ENCODE results near the gene ZNF275. TPM values are rescaled to one million over a fixed set of nuclear protein-coding genes. Genes with fewer than 3 reads are reported as not detected.

The ZNF275 gene
- total and polyA plus RNA-seq, 2 of the 4 experiments (the other 2 are of a cell fraction): 6.6 to 9.7 TPM

DNA sequence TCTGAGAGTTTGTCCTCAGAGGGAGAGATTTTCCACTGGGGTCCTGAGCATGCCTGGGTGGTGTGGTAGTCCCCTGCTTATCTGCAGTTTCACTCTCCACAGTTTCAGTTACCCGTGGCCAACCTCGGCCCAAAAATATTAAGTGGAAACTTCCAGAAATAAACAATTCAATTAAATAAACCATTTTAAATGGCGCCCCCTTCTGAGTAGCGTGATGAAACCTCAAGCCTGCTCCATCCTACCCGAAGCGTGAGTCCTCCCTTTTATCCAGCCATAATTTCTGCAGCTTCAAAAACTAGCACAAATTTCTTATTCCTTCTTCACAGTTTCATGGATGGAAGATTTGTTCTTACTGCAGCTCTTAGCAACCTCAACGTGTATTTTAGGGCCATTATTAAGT, 40.5 kb downstream of the ZNF275 start:
- Histone ChIP-seq H4K5ac (ENCODE audit: low read depth, low read length) (no peak overlapping the region), H3K79me1 (ENCODE audit: low read depth in 1 of 2, low read length in 2 of 2) (no peaks in the 10 kb centered on the region), H4K91ac (ENCODE audit: insufficient read depth, low read depth, low read length) (no peak overlapping the region), H2BK20ac (ENCODE audit: low read depth, low read length) (no peak overlapping the region), H3K14ac (replicated peaks; ENCODE audit: low read depth, low read length) (no peak overlapping the region), H2AK5ac (ENCODE audit: low read depth, low read length) (no peak overlapping the region), H3K27me3 (ENCODE audit: control insufficient read depth, insufficient read depth, low read length) (peaks cover 8% of the 10 kb centered on the region), H3K18ac (ENCODE audit: low read depth, low read length) (no peak overlapping the region), H2BK5ac (ENCODE audit: low read depth, low read length, poor library complexity, severe bottlenecking) (no peak overlapping the region), H3K9me1 (ENCODE audit: insufficient read depth, low read length) (no peaks in the 10 kb centered on the region), H3K4me3 (ENCODE audit: insufficient read depth, low read depth, low read length) (no peak overlapping the region), H3K56ac (ENCODE audit: extremely low read depth, insufficient read depth, low read length) (no peak overlapping the region), H3K4me2 (ENCODE audit: low read depth, low read length) (no peak overlapping the region), H4K8ac (ENCODE audit: low read depth in 2 of 2, low read length in 2 of 2) (no peak overlapping the region), H3K36me3 (ENCODE audit: control insufficient read depth, insufficient read depth, low read length) (no peaks in the 10 kb centered on the region), H2AFZ (replicated peaks; ENCODE audit: low read length, poor library complexity) (no peak overlapping the region), H3K23ac (ENCODE audit: low read depth, low read length) (no peak overlapping the region), H2BK120ac (ENCODE audit: low read depth, low read length) (no peak overlapping the region), H2BK15ac (ENCODE audit: low read depth, low read length) (no peak overlapping the region), H2AK9ac (replicated peaks; ENCODE audit: low read depth, low read length, poor library complexity) (no peak overlapping the region), H3K27ac (ENCODE audit: insufficient read depth, low read length) (no peak overlapping the region), H4K20me1 (ENCODE audit: insufficient read depth, low read length) (no peaks in the 10 kb centered on the region), H3K9me3 (ENCODE audit: control insufficient read depth, insufficient read depth, low read length) (peaks cover 2% of the 10 kb centered on the region; the same call in 1 of the 2 replicates), H3K4ac (ENCODE audit: low read depth, low read length) (no peak overlapping the region), H3K4me1 (ENCODE audit: control insufficient read depth, insufficient read depth, low read length) (no peaks in the 10 kb centered on the region), H3K9ac (ENCODE audit: low read depth, low read length) (no peak overlapping the region)
- TF ChIP-seq MAZ (IDR thresholded peaks at IDR 0.05; ENCODE audit: borderline replicate concordance, low read depth, low read length): no peak
- TF ChIP-seq, protein P1, sequence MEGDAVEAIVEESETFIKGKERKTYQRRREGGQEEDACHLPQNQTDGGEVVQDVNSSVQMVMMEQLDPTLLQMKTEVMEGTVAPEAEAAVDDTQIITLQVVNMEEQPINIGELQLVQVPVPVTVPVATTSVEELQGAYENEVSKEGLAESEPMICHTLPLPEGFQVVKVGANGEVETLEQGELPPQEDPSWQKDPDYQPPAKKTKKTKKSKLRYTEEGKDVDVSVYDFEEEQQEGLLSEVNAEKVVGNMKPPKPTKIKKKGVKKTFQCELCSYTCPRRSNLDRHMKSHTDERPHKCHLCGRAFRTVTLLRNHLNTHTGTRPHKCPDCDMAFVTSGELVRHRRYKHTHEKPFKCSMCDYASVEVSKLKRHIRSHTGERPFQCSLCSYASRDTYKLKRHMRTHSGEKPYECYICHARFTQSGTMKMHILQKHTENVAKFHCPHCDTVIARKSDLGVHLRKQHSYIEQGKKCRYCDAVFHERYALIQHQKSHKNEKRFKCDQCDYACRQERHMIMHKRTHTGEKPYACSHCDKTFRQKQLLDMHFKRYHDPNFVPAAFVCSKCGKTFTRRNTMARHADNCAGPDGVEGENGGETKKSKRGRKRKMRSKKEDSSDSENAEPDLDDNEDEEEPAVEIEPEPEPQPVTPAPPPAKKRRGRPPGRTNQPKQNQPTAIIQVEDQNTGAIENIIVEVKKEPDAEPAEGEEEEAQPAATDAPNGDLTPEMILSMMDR (conservative IDR thresholded peaks at IDR 0.05; ENCODE audit: low read depth, low read length): peak; percentile 24; the same call in 1 of the 2 replicates
- in situ Hi-C loops (cut with MboI; ENCODE audit: low sequenced_read_pairs) (no loop called here), intact Hi-C loops (cut with micrococcal nuclease) (no loop called here), dilution Hi-C loops (cut with HindIII; ENCODE audit: low sequenced_read_pairs, unreplicated experiment) (no loop called here)
- ATAC-seq (ENCODE audit: low read depth): no peak
- no peak for DNase-seq
- ChIA-PET CTCF (no interaction called here), POLR2A (ENCODE audit: unreplicated experiment) (no interaction called here)
- 53% methylated on average over 2 of the region's 7 CpGs; no CpG with 5 or more reads in 1 of the 2 experiments for WGBS, 2 experiments (ENCODE audit: extremely low coverage in 2 of 2, insufficient read length in 1 of 2)
- BruUV-seq (replicated peaks): no TSS peak
